ENCODE data around the gene GDF2.

The GDF2 gene

DNA sequence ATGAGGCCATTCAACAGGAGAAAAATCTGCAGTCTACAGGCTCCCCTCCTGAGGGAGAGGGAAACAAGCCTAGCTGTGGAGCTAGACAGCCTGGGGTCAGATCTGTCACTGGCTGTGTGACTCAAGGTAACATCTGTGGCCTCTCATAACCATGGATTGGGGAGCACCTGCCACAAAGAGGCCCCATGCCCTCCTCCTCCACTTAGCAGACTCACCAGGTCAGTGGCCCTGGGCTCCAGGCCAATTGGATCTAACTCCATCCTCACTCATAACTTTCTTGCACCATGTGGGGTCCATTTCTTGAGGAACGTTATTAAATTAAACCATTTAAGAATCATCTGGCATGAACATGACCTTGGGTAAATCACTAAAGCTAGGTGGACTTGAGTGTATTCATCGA, 20.4 kb upstream of the GDF2 start:
- Histone ChIP-seq H3K27me3 (ENCODE audit: control insufficient read depth in 1 of 2, insufficient read depth in 2 of 2, low read length in 2 of 2) (peaks cover 21 to 25% of the 10 kb centered on the region in 2 donors), H3K4me1 (ENCODE audit: control insufficient read depth, insufficient read depth, low read length) (peaks cover 11% of the 10 kb centered on the region), H3K36me3 (ENCODE audit: control insufficient read depth in 2 of 2, insufficient read depth in 2 of 2, low read length in 2 of 2) (no peaks in the 10 kb centered on the region), H3K4me3 (ENCODE audit: low read length in 2 of 2) (peak overlapping the region in 1 of 2 donors; percentile 60), H3K9me3 (ENCODE audit: control insufficient read depth in 2 of 2, low read length in 2 of 2) (no peaks in the 10 kb centered on the region), H3K27ac (ENCODE audit: low read length) (no peak overlapping the region), H3K9ac (ENCODE audit: low read length in 2 of 2) (no peak overlapping the region)

GRCh38 chr10:47303105-47303504, 19.1 kb upstream of the GDF2 start:
- peaks cover 23 to 25% of the 10 kb centered on the region in 2 donors for H3K27me3 ChIP-seq (ENCODE audit: control insufficient read depth in 1 of 2, insufficient read depth in 2 of 2, low read length in 2 of 2)

GRCh38 chr10:47303866-47304265, 18.4 kb upstream of the GDF2 start:
- peaks cover 11% of the 10 kb centered on the region for H3K4me1 ChIP-seq (ENCODE audit: control insufficient read depth, insufficient read depth, low read length)
- H3K4me3 ChIP-seq (ENCODE audit: low read length in 2 of 2) = no peak overlapping the region
- H3K9me3 ChIP-seq (ENCODE audit: control insufficient read depth in 2 of 2, low read length in 2 of 2) = no peaks in the 10 kb centered on the region
- peaks cover 25 to 26% of the 10 kb centered on the region in 2 donors for H3K27me3 ChIP-seq (ENCODE audit: control insufficient read depth in 1 of 2, insufficient read depth in 2 of 2, low read length in 2 of 2)
- no peaks in the 10 kb centered on the region for H3K36me3 ChIP-seq (ENCODE audit: control insufficient read depth in 2 of 2, insufficient read depth in 2 of 2, low read length in 2 of 2)
- no peak overlapping the region for H3K27ac ChIP-seq (ENCODE audit: low read length)
- no peak overlapping the region for H3K9ac ChIP-seq (ENCODE audit: low read length in 2 of 2)

More at GRCh38 chr10:47303105-47303504, 19.1 kb upstream of the GDF2 start:
- no peaks in the 10 kb centered on the region for H3K36me3 ChIP-seq (ENCODE audit: control insufficient read depth in 2 of 2, insufficient read depth in 2 of 2, low read length in 2 of 2)
- no peaks in the 10 kb centered on the region for H3K9me3 ChIP-seq (ENCODE audit: control insufficient read depth in 2 of 2, low read length in 2 of 2)
- no peak overlapping the region for H3K27ac ChIP-seq (ENCODE audit: low read length)
- H3K4me1 ChIP-seq (ENCODE audit: control insufficient read depth, insufficient read depth, low read length) = peaks cover 11% of the 10 kb centered on the region
- H3K4me3 ChIP-seq (ENCODE audit: low read length in 2 of 2) = no peak overlapping the region
- no peak overlapping the region for H3K9ac ChIP-seq (ENCODE audit: low read length in 2 of 2)

DNA sequence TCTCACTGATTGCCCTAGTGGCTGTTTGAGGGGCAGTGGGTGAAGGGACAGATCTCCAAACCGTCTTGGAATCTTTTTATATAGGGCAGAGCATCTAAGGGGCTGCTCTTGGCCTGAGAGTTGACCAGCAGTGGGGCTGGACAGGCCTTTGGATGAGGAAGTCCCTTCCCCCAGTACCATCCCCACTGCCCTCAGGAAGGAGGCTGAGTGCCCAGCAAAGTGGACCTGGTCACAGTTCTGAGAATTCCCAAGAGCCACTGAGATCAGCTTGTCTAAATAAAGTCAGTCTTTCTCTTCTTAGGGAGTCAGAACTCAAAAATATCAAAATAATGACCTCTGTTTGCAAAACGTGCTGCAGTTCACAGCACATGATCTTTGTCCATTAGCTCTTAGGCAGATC, 16.7 kb upstream of the GDF2 start:
- no peak overlapping the region for H3K4me3 ChIP-seq (ENCODE audit: low read length in 2 of 2)
- H3K27me3 ChIP-seq (ENCODE audit: control insufficient read depth in 1 of 2, insufficient read depth in 2 of 2, low read length in 2 of 2) = peaks cover 16 to 26% of the 10 kb centered on the region in 2 donors

GRCh38 chr10:47306387-47307210, 15.7 kb upstream of the GDF2 start:
- peaks cover 6 to 18% of the 10 kb centered on the region in 2 donors for H3K27me3 ChIP-seq (ENCODE audit: control insufficient read depth in 1 of 2, insufficient read depth in 2 of 2, low read length in 2 of 2)
- H3K9ac ChIP-seq (ENCODE audit: low read length in 2 of 2) = no peak overlapping the region
- no peak overlapping the region for H3K4me3 ChIP-seq (ENCODE audit: low read length in 2 of 2)
- H3K4me1 ChIP-seq (ENCODE audit: control insufficient read depth, insufficient read depth, low read length) = peaks cover under 1% of the 10 kb centered on the region
- no peaks in the 10 kb centered on the region for H3K9me3 ChIP-seq (ENCODE audit: control insufficient read depth in 2 of 2, low read length in 2 of 2)
- H3K27ac ChIP-seq (ENCODE audit: low read length) = no peak overlapping the region
- no peaks in the 10 kb centered on the region for H3K36me3 ChIP-seq (ENCODE audit: control insufficient read depth in 2 of 2, insufficient read depth in 2 of 2, low read length in 2 of 2)

More for the DNA sequence above, 16.7 kb upstream of the GDF2 start:
- Histone ChIP-seq H3K27ac (ENCODE audit: low read length) (no peak overlapping the region), H3K9me3 (ENCODE audit: control insufficient read depth in 2 of 2, low read length in 2 of 2) (no peaks in the 10 kb centered on the region), H3K4me1 (ENCODE audit: control insufficient read depth, insufficient read depth, low read length) (peaks cover 4% of the 10 kb centered on the region), H3K36me3 (ENCODE audit: control insufficient read depth in 2 of 2, insufficient read depth in 2 of 2, low read length in 2 of 2) (no peaks in the 10 kb centered on the region), H3K9ac (ENCODE audit: low read length in 2 of 2) (no peak overlapping the region)

- no peak overlapping the region for H3K9ac ChIP-seq (ENCODE audit: low read length in 2 of 2)
- H3K27ac ChIP-seq (ENCODE audit: low read length) = no peak overlapping the region
- H3K36me3 ChIP-seq (ENCODE audit: control insufficient read depth in 2 of 2, insufficient read depth in 2 of 2, low read length in 2 of 2) = no peaks in the 10 kb centered on the region
- no peak overlapping the region for H3K4me3 ChIP-seq (ENCODE audit: low read length in 2 of 2)
- H3K4me1 ChIP-seq (ENCODE audit: control insufficient read depth, insufficient read depth, low read length) = peaks cover 4% of the 10 kb centered on the region
- peaks cover 3 to 13% of the 10 kb centered on the region in 2 donors for H3K27me3 ChIP-seq (ENCODE audit: control insufficient read depth in 1 of 2, insufficient read depth in 2 of 2, low read length in 2 of 2)
- H3K9me3 ChIP-seq (ENCODE audit: control insufficient read depth in 2 of 2, low read length in 2 of 2) = no peaks in the 10 kb centered on the region
Measured at GRCh38 chr10:47307381-47307780, 14.9 kb upstream of the GDF2 start.

GRCh38 chr10:47308775-47309174, 13.5 kb upstream of the GDF2 start:
- H3K4me1 ChIP-seq (ENCODE audit: control insufficient read depth, insufficient read depth, low read length) = peaks cover 4% of the 10 kb centered on the region
- no peak overlapping the region for H3K9ac ChIP-seq (ENCODE audit: low read length in 2 of 2)
- peaks cover 3 to 14% of the 10 kb centered on the region in 2 donors for H3K27me3 ChIP-seq (ENCODE audit: control insufficient read depth in 1 of 2, insufficient read depth in 2 of 2, low read length in 2 of 2)
- H3K4me3 ChIP-seq (ENCODE audit: low read length in 2 of 2) = no peak overlapping the region
- H3K9me3 ChIP-seq (ENCODE audit: control insufficient read depth in 2 of 2, low read length in 2 of 2) = no peaks in the 10 kb centered on the region
- no peak overlapping the region for H3K27ac ChIP-seq (ENCODE audit: low read length)
- H3K36me3 ChIP-seq (ENCODE audit: control insufficient read depth in 2 of 2, insufficient read depth in 2 of 2, low read length in 2 of 2) = no peaks in the 10 kb centered on the region

DNA sequence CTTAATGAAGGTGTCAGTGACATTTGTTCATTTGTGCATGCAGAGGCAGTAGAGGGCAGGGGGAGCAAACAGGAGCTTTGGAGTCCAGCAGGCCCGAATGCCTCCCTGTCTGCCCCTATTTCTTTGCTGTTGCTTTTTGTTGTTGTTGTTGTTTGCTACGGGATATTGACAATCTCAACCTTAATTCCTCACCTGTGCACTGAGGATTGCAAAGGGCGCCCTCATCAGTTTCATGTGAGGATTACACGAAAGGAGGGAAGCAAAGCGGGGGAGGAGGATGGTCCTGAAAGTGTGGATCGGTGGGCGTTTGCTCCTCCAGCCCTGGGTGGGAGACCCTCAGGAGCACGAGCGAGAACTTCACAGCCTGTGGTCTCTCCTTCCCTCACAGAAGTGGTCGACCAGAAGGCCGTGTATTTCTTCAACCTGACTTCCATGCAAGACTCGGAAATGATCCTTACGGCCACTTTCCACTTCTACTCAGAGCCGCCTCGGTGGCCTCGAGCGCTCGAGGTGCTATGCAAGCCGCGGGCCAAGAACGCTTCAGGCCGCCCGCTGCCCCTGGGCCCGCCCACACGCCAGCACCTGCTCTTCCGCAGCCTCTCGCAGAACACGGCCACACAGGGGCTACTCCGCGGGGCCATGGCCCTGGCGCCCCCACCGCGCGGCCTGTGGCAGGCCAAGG, 12.7 kb upstream of the GDF2 start:
- H3K27me3 ChIP-seq (ENCODE audit: control insufficient read depth in 1 of 2, insufficient read depth in 2 of 2, low read length in 2 of 2) = peaks cover 3 to 14% of the 10 kb centered on the region in 2 donors
- H3K4me3 ChIP-seq (ENCODE audit: low read length in 2 of 2) = no peak overlapping the region
- peaks cover 4% of the 10 kb centered on the region for H3K4me1 ChIP-seq (ENCODE audit: control insufficient read depth, insufficient read depth, low read length)
- no peak overlapping the region for H3K27ac ChIP-seq (ENCODE audit: low read length)
- H3K36me3 ChIP-seq (ENCODE audit: control insufficient read depth in 2 of 2, insufficient read depth in 2 of 2, low read length in 2 of 2) = no peaks in the 10 kb centered on the region
- no peaks in the 10 kb centered on the region for H3K9me3 ChIP-seq (ENCODE audit: control insufficient read depth in 2 of 2, low read length in 2 of 2)
- H3K9ac ChIP-seq (ENCODE audit: low read length in 2 of 2) = no peak overlapping the region

DNA sequence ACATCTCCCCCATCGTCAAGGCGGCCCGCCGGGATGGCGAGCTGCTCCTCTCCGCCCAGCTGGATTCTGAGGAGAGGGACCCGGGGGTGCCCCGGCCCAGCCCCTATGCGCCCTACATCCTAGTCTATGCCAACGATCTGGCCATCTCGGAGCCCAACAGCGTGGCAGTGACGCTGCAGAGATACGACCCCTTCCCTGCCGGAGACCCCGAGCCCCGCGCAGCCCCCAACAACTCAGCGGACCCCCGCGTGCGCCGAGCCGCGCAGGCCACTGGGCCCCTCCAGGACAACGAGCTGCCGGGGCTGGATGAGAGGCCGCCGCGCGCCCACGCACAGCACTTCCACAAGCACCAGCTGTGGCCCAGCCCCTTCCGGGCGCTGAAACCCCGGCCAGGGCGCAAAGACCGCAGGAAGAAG, 12.2 kb upstream of the GDF2 start:
- Histone ChIP-seq H3K9ac (ENCODE audit: low read length in 2 of 2) (no peak overlapping the region), H3K27me3 (ENCODE audit: control insufficient read depth in 1 of 2, insufficient read depth in 2 of 2, low read length in 2 of 2) (peaks cover 3 to 14% of the 10 kb centered on the region in 2 donors), H3K4me1 (ENCODE audit: control insufficient read depth, insufficient read depth, low read length) (peaks cover 4% of the 10 kb centered on the region), H3K4me3 (ENCODE audit: low read length in 2 of 2) (no peak overlapping the region), H3K9me3 (ENCODE audit: control insufficient read depth in 2 of 2, low read length in 2 of 2) (no peaks in the 10 kb centered on the region), H3K36me3 (ENCODE audit: control insufficient read depth in 2 of 2, insufficient read depth in 2 of 2, low read length in 2 of 2) (no peaks in the 10 kb centered on the region), H3K27ac (ENCODE audit: low read length) (no peak overlapping the region)

DNA sequence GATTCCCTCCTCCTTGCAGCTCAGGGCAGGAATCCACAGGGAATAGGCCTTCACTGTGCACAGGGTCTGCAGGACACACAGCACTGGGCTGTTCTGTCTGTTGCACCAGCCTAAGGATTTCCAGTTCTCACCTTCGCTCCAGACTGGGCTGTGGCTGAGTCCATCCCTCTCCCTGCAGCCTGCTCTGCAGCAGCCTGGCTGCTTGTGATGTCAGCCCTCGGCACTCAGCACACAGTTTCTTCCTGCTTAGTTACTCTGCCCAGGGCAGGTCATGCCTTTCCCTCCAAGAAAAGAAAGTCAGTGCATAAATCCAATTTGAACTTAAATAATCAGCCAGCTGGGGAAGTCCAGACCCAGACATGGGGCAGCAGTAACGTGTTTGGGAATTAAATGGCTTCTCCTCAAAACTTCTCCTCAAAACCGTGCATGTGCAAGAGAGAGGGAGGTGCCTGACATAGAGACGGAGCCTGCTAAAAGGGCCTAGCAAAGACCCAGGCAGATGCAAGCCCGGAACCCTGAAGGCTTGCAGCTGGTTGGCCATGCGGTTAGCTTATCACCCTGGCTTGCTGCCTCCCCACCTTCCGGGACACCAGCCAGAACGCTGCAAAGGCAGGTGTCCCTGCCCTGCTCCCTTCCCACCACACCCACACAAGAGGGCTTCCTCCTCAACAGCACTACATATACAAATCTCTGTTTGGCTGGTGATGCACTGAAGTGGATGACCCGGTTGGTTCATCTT, 10.9 kb upstream of the GDF2 start:
- no peaks in the 10 kb centered on the region for H3K36me3 ChIP-seq (ENCODE audit: control insufficient read depth in 2 of 2, insufficient read depth in 2 of 2, low read length in 2 of 2)
- peaks cover 0 to 11% of the 10 kb centered on the region in 2 donors for H3K27me3 ChIP-seq (ENCODE audit: control insufficient read depth in 1 of 2, insufficient read depth in 2 of 2, low read length in 2 of 2)
- H3K27ac ChIP-seq (ENCODE audit: low read length) = no peak overlapping the region
- no peaks in the 10 kb centered on the region for H3K9me3 ChIP-seq (ENCODE audit: control insufficient read depth in 2 of 2, low read length in 2 of 2)
- H3K9ac ChIP-seq (ENCODE audit: low read length in 2 of 2) = no peak overlapping the region
- H3K4me1 ChIP-seq (ENCODE audit: control insufficient read depth, insufficient read depth, low read length) = peaks cover 4% of the 10 kb centered on the region
- no peak overlapping the region for H3K4me3 ChIP-seq (ENCODE audit: low read length in 2 of 2)

Data from stomach smooth muscle (tissue), 2 donors.